GM10248 (cell line): ENCODE results near the gene RNMT.

Experiments used
- CTCF ChIA-PET: fragments of 300-600 bp; sonication (Branson Sonifier 250); formaldehyde crosslinking; extraction: SDS; loops from one replicate; lab custom pipeline; 2021; ENCODE audit warnings: antibody characterized with exemption; lab: Yijun Ruan, JAX
- POLR2A ChIA-PET: fragments of 350-650 bp; sonication (Branson Sonifier 250); formaldehyde crosslinking; extraction: SDS; loops from one replicate; lab custom pipeline; 2020; ENCODE audit warnings: antibody characterized with exemption; lab: Yijun Ruan, JAX
- DNase-seq: peaks from one replicate; pipeline ENCODE4 v3.0.0; 2012; ENCODE audit errors: extremely low spot score
- CTCF ChIP-seq: IDR thresholded peaks from 2 replicates; pipeline ENCODE4 v1.5.1; 2012; ENCODE audit warnings: mild to moderate bottlenecking, low read depth; ENCODE audit errors: extremely low read depth, missing control alignments, control extremely low read depth

RNMT gene

DNA sequence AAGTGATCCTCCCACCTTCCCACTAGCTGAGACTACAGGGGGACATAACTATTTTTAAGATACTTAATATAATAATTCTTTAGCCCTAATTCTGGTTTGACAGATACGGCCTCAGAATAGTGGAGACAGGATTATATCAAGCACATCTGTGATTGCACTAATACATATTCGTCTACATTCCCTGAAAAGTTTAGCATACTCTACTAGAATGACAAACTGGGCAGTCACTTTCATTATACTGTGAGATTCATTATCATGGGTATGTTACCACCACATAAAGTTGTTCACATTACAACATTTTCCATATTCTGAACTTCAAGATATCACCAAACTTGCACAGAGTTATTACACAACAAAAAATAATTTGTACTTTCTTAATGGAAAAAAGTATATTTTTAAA, 11.1 kb upstream of the RNMT start:
- no peak for TF ChIP-seq CTCF
- ChIA-PET POLR2A (no interaction called here), CTCF (interaction anchor here (1.1 kb wide), 1 partner anchor 14 kb away, joined by 4 read pairs; no protein-coding TSS in a partner anchor)
- no peak for DNase-seq

GRCh38 chr18:13716916-13717315, 9.6 kb upstream of the RNMT start:
- TF ChIP-seq CTCF, result no peak
- ChIA-PET CTCF (no interaction called here), POLR2A (no interaction called here)
- no peak for DNase-seq

DNA sequence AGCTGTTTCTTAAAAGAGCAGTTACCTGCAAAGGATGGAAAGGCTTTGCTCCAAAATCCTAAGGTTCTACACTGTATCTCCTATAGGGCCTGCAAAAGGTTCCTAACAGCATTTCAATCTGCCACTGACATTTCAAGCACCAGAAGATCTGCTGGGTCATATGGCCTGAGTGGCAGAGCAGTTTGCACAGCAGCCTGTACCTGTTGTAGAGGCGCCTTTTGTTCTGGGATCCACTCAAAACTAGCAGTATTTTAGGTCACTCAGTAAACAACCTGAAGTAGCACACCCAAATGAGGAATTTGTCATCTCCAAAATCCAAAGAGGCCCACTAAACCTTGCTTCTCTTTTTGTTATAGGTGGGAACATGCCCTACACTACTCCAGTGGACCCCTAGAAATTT, 6.3 kb upstream of the RNMT start:
- DNase-seq, result no peak
- no peak for TF ChIP-seq CTCF
- POLR2A ChIA-PET, result no interaction called here
- CTCF ChIA-PET, result no interaction called here

- ChIA-PET POLR2A (no interaction called here), CTCF (no interaction called here)
These were observed 5.6 kb upstream of the RNMT start for GRCh38 chr18:13720847-13721246.

GRCh38 chr18:13725566-13726231, 774 bp upstream of the RNMT start:
- TF ChIP-seq CTCF, result no peak
- POLR2A ChIA-PET, result interaction anchor here (0.7 to 1.6 kb wide), 3 partner anchors 13 to 735 kb away, joined by 3 to 4 read pairs (median 3); no protein-coding TSS in a partner anchor
- CTCF ChIA-PET, result no interaction called here
- peak; percentile 11 for DNase-seq

More at GRCh38 chr18:13720847-13721246, 5.6 kb upstream of the RNMT start:
- no peak for TF ChIP-seq CTCF
- DNase-seq, result no peak

GRCh38 chr18:13726972-13727331, 479 bp downstream of the RNMT start:
- no peak for TF ChIP-seq CTCF
- POLR2A ChIA-PET, result interaction anchor here (1.6 kb wide), 1 partner anchor 12 kb away, joined by 4 read pairs; no protein-coding TSS in a partner anchor
- no peak for DNase-seq
- CTCF ChIA-PET, result interaction anchor here (0.9 to 1.5 kb wide), 2 partner anchors 13 to 168 kb away, joined by 3 read pairs; no protein-coding TSS in a partner anchor
